ENCODE results near the gene SENP2. TPM values are rescaled to one million over a fixed set of nuclear protein-coding genes. Genes with fewer than 3 reads are reported as not detected.
A peak's percentile ranks its signal among the peaks of the same experiment; 100 is the strongest.

Gene SENP2
- total RNA-seq, 1 donor: 24.6 TPM

DNA sequence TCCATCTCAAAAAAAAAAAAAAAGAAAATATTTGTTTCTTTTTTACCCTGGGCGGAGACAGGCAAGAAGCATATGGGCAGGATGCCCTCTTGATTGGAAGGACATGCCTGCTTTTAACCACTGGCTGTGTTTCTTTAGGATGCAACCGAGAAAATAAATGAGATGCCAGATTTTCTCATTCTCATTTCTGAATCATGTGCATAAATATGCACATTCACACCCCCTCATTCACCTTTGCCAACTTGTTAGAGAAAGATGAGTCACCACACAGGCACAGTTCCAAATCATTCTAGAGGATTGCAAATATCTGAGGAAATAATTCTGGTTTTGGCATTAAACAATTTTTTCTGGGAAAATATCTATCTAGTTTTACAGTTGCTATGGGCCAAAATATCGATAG, 37.0 kb upstream of the SENP2 start:
- H3K4me3 ChIP-seq (ENCODE audit: insufficient read depth, low read length): no peak overlapping the region
- no peaks in the 10 kb centered on the region for H3K36me3 ChIP-seq (ENCODE audit: insufficient read depth, low read length)
- TF ChIP-seq, protein P1, sequence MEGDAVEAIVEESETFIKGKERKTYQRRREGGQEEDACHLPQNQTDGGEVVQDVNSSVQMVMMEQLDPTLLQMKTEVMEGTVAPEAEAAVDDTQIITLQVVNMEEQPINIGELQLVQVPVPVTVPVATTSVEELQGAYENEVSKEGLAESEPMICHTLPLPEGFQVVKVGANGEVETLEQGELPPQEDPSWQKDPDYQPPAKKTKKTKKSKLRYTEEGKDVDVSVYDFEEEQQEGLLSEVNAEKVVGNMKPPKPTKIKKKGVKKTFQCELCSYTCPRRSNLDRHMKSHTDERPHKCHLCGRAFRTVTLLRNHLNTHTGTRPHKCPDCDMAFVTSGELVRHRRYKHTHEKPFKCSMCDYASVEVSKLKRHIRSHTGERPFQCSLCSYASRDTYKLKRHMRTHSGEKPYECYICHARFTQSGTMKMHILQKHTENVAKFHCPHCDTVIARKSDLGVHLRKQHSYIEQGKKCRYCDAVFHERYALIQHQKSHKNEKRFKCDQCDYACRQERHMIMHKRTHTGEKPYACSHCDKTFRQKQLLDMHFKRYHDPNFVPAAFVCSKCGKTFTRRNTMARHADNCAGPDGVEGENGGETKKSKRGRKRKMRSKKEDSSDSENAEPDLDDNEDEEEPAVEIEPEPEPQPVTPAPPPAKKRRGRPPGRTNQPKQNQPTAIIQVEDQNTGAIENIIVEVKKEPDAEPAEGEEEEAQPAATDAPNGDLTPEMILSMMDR (IDR thresholded peaks at IDR 0.05; ENCODE audit: extremely low read depth, low read depth, low read length): no peak
- no peak overlapping the region for H2AFZ ChIP-seq (ENCODE audit: low read length)
- H3K4me2 ChIP-seq (ENCODE audit: insufficient read depth, low read length): peak overlapping the region; percentile 5
- peak; percentile 89 for DNase-seq (ENCODE audit: insufficient read length, low spot score, missing footprints)
- H3K27ac ChIP-seq (ENCODE audit: low read depth, low read length): peak overlapping the region; percentile 51
- H3K27me3 ChIP-seq (ENCODE audit: insufficient read depth, low read length): no peaks in the 10 kb centered on the region
- H3K4me1 ChIP-seq (ENCODE audit: insufficient read depth, low read length): peaks cover 21% of the 10 kb centered on the region
- H3K9me3 ChIP-seq (ENCODE audit: low read depth, low read length): no peaks in the 10 kb centered on the region
- no peaks in the 10 kb centered on the region for H3K79me2 ChIP-seq (ENCODE audit: insufficient read depth, low read length)
- H4K20me1 ChIP-seq (ENCODE audit: insufficient read depth, low read length): no peaks in the 10 kb centered on the region

DNA sequence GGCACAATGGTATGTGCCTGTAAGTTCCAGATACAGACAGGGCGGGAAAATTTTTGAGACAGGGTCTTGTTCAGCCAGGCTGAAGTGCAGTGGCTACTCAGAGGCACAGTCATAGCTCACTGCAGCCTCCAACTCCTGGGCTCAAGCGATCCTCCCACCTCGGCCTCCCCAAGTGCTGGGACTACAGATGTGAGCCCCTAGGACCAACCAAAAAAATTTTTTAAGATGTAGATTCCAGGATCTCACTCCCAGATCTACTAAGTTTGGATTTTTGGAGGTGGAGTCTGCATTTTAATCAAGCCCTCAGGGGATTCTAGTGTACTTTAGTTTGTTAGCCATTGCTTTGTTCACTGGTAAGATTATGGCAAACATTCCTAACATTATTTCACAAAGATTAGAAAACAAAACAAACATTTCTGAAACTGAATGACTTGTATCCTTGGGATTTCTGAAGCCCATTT, 36.4 kb upstream of the SENP2 start:
- Histone ChIP-seq H4K20me1 (ENCODE audit: insufficient read depth, low read length) (no peaks in the 10 kb centered on the region), H3K4me2 (ENCODE audit: insufficient read depth, low read length) (peak overlapping the region; percentile 5), H3K36me3 (ENCODE audit: insufficient read depth, low read length) (no peaks in the 10 kb centered on the region), H3K27ac (ENCODE audit: low read depth, low read length) (peak overlapping the region; percentile 51), H3K9me3 (ENCODE audit: low read depth, low read length) (no peaks in the 10 kb centered on the region), H3K79me2 (ENCODE audit: insufficient read depth, low read length) (no peaks in the 10 kb centered on the region), H3K4me3 (ENCODE audit: insufficient read depth, low read length) (no peak overlapping the region), H3K27me3 (ENCODE audit: insufficient read depth, low read length) (no peaks in the 10 kb centered on the region), H3K4me1 (ENCODE audit: insufficient read depth, low read length) (peaks cover 21% of the 10 kb centered on the region), H2AFZ (ENCODE audit: low read length) (no peak overlapping the region)
- TF ChIP-seq, protein P1 (IDR thresholded peaks at IDR 0.05; ENCODE audit: extremely low read depth, low read depth, low read length): no peak
- DNase-seq (ENCODE audit: insufficient read length, low spot score, missing footprints): no peak

DNA sequence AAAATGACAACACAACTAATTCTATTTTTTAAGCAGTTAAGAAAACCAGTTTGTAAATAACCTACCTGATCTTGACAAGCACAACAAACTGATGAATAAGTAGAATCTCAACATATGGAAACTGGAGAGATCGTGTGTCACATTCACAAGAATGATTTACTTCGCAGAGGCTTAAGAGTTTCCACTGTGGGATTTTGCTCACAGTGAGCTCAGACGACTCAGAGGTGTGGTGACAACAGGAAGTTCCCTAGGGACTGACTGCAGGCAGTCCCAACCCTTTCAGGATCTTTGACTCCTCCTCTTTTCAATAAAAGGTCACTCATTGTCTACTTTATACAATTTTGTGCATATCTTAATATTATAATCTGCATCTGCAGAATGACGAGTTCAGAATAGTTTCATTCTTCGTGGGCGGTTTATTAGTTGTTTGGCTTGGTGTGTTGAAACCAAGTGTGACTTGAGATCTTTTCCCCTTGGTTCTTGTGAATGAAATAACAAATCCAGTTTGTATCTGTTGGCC, 33.7 kb upstream of the SENP2 start, which contains the start of gene LIPH:
LIPH (minus strand) TSS at position 231 of the 520 bp plus-strand sequence; CDS start at position 114, 117 bp downstream.
- Histone ChIP-seq H3K4me3 (ENCODE audit: insufficient read depth, low read length) (peak within 1 kb of the TSS; percentile 50), H2AFZ (ENCODE audit: low read length) (no peak within 1 kb of the TSS), H3K36me3 (ENCODE audit: insufficient read depth, low read length) (no peaks in the 10 kb centered on the region), H3K27me3 (ENCODE audit: insufficient read depth, low read length) (no peaks in the 10 kb centered on the region), H3K79me2 (ENCODE audit: insufficient read depth, low read length) (no peaks in the 10 kb centered on the region), H3K4me1 (ENCODE audit: insufficient read depth, low read length) (peaks cover 21% of the 10 kb centered on the region), H3K27ac (ENCODE audit: low read depth, low read length) (no peak within 1 kb of the TSS), H3K9me3 (ENCODE audit: low read depth, low read length) (no peaks in the 10 kb centered on the region), H4K20me1 (ENCODE audit: insufficient read depth, low read length) (no peaks in the 10 kb centered on the region), H3K4me2 (ENCODE audit: insufficient read depth, low read length) (peak within 1 kb of the TSS; percentile 67)
- peak; percentile 39 for DNase-seq (ENCODE audit: insufficient read length, low spot score, missing footprints)
- TF ChIP-seq, protein P1 (IDR thresholded peaks at IDR 0.05; ENCODE audit: extremely low read depth, low read depth, low read length): no peak

DNA sequence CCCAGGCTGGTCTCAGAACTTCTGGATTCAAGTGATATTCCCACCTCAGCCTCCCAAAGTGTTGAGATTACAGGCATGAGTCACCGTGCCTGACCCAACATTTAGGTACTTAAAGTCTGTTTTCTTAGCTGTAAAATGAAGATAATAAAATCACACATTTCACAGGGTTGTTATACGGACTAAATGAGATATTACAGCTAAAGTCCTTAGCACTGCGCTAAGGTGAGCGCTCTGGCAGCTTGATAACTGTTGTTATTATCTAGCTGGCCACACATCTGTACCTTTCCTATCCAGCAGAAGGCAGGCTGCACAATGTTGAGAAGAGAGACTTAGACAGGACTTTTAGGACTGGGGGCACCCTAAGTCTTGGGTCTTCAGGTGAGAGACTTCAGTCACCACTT, 31.0 kb upstream of the SENP2 start:
- H3K79me2 ChIP-seq (ENCODE audit: insufficient read depth, low read length): no peaks in the 10 kb centered on the region
- no peak overlapping the region for H3K27ac ChIP-seq (ENCODE audit: low read depth, low read length)
- DNase-seq (ENCODE audit: insufficient read length, low spot score, missing footprints): peak; percentile 64
- no peaks in the 10 kb centered on the region for H3K27me3 ChIP-seq (ENCODE audit: insufficient read depth, low read length)
- H2AFZ ChIP-seq (ENCODE audit: low read length): no peak overlapping the region
- no peak overlapping the region for H3K4me3 ChIP-seq (ENCODE audit: insufficient read depth, low read length)
- H3K36me3 ChIP-seq (ENCODE audit: insufficient read depth, low read length): no peaks in the 10 kb centered on the region
- peaks cover 19% of the 10 kb centered on the region for H3K4me1 ChIP-seq (ENCODE audit: insufficient read depth, low read length)
- no peaks in the 10 kb centered on the region for H3K9me3 ChIP-seq (ENCODE audit: low read depth, low read length)
- TF ChIP-seq, protein P1 (IDR thresholded peaks at IDR 0.05; ENCODE audit: extremely low read depth, low read depth, low read length): no peak
- no peak overlapping the region for H3K4me2 ChIP-seq (ENCODE audit: insufficient read depth, low read length)
- no peaks in the 10 kb centered on the region for H4K20me1 ChIP-seq (ENCODE audit: insufficient read depth, low read length)

All from osteoblast (primary cell).